Ishikawa (cell line): ENCODE data around the gene LHCGR.

Experiments used
- CEBPB ChIP-seq: IDR thresholded peaks from 2 replicates; pipeline ENCODE4 v1.6.1; 2012
- CREB1 ChIP-seq: IDR thresholded peaks from 2 replicates; pipeline ENCODE4 v1.6.1; 2012; ENCODE audit warnings: low read depth
- EP300 ChIP-seq: IDR thresholded peaks from 2 replicates; pipeline ENCODE4 v1.6.1; 2012; ENCODE audit warnings: borderline replicate concordance
- FOXM1 ChIP-seq: IDR thresholded peaks from 2 replicates; pipeline ENCODE4 v1.6.1; 2012; ENCODE audit warnings: low read depth, borderline replicate concordance
- REST ChIP-seq: IDR thresholded peaks from 2 replicates; pipeline ENCODE4 v1.6.1; 2012; ENCODE audit warnings: low read depth, mild to moderate bottlenecking
- TAF1 ChIP-seq: IDR thresholded peaks from 2 replicates; pipeline ENCODE4 v1.6.1; 2012; ENCODE audit warnings: low read depth, mild to moderate bottlenecking
- TCF12 ChIP-seq: IDR thresholded peaks from 2 replicates; pipeline ENCODE4 v1.6.1; 2012; ENCODE audit warnings: low read depth
- YY1 ChIP-seq: IDR thresholded peaks from 2 replicates; pipeline ENCODE4 v1.6.1; 2012; ENCODE audit warnings: low read depth
- TF ChIP-seq, protein P1 (sequence below): IDR thresholded peaks from 2 replicates; pipeline ENCODE4 v1.6.1; 2012

GRCh38 chr2:48799601-48800000 is 44.1 kb upstream of the LHCGR start:
- TF ChIP-seq EP300 (no peak), CREB1 (no peak), TAF1 (no peak), CEBPB (no peak), YY1 (no peak), REST (no peak), TCF12 (no peak), FOXM1 (no peak)
- TF ChIP-seq, protein P1, sequence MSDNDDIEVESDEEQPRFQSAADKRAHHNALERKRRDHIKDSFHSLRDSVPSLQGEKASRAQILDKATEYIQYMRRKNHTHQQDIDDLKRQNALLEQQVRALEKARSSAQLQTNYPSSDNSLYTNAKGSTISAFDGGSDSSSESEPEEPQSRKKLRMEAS, result no peak
